ENCODE measurements around the gene TMPRSS11D.

TMPRSS11D gene

DNA sequence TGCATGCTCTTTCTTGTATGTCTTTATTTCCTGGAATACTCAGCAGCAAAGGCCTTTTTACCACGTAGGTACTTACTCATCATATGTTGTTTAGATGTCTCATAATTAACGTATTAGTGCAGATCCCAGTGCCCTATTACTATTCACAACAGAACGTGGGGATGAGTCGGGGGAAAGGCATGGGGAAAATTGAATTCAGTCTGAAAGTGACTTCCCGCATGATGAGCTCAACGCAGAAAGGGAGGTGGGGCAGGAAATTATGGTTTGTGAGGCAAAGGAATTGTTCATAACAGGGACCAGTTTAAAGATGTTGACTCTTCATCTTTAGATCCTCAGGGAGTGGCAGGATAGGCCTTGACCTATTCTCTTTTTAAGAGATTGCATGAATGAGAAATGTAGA is 2.0 kb upstream of the TMPRSS11D start:
- DNase-seq (ENCODE audit: low spot score), result peak; percentile 78

GRCh38 chr4:67884701-67885100 is 899 bp upstream of the TMPRSS11D start:
- DNase-seq (ENCODE audit: low spot score), result no peak

GRCh38 chr4:67883458-67883857 is 344 bp downstream of the TMPRSS11D start:
- no peak for DNase-seq (ENCODE audit: low spot score)

DNA sequence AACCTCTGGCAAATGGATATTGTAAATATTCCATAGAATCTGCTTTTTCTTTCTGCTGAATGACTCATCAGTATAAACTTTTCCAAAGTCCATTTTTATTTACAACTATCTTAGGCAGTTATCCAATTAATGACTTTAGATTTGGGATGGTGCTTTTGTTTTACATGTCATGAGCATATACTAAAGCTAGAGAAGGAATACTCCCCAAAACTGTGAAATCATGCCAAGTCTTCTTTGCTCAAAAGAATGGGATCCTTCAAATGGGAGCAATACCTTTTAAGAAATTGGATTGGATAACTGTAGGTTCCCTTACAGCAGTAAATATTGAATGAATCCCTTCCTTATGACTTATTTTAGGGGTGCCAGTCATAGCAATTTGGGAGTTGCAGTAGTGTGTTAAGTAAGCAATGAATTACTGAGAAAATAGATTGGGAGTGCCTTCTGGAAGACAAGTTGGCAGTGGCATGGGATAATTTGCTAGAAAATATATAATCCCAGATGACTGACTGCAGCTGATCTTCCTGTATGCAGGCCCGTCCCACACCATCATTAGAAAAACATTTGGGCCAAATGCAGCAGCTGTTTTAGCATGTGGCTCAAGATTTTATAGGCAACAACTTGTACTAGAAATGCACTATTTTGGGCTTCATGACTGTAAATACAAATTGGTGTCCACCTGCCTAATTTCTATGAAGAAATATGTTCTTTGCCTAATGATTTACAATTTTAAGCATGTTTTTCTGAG is 2.8 kb downstream of the TMPRSS11D start:
- no peak for DNase-seq (ENCODE audit: low spot score)

- DNase-seq (ENCODE audit: low spot score), result no peak
These were observed 4.3 kb downstream of the TMPRSS11D start for GRCh38 chr4:67879486-67879885.

- no peak for DNase-seq (ENCODE audit: low spot score)
These were observed 6.7 kb downstream of the TMPRSS11D start for GRCh38 chr4:67877086-67877485.

- no peak for DNase-seq (ENCODE audit: low spot score)
These were observed 8.8 kb downstream of the TMPRSS11D start for GRCh38 chr4:67874986-67875385.

GRCh38 chr4:67873116-67873515 is 10.7 kb downstream of the TMPRSS11D start:
- DNase-seq (ENCODE audit: low spot score), result no peak

DNA sequence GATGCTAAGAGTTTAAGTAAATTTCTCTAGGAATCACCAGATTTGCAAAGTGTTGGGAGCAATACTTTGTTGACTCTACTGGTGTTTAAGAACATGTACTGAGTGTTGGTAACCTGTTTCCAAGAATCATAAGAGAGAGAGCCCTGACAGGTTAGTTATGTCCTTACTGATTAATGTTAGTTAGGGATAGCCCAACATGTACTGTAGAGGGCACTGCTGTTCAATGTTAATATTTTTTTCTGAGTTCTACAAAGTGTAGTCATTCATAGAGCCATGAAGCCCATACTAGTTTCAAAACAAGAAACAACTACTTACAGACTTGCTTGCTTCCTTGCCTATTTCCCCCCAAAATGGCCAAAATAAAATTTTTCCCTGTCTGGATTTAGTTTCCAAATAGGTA is 11.9 kb downstream of the TMPRSS11D start:
- DNase-seq (ENCODE audit: low spot score), result peak; percentile 43

- DNase-seq (ENCODE audit: low spot score), result no peak
These were observed 14.1 kb downstream of the TMPRSS11D start for GRCh38 chr4:67869580-67870190.

GRCh38 chr4:67861513-67861912 is 22.3 kb downstream of the TMPRSS11D start:
- DNase-seq (ENCODE audit: low spot score), result no peak

DNA sequence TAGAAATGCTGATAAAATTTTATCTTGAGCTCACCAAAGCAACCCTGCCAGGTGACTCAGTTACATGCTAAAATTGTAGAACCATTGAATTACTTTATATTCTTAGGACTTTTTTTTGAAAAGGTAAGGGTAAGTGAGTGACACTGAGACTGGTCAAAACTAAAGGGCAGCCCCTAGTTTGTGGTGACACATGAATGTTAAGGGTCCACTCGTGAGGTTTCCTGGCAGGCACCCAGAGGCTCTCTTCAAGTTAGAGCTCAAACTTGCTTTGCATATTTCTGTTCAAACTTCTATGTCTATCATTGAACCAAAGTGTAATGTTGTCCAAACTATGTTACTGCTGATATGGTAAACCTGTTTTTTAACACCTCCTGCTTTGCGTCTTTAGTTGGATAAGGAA is 30.5 kb downstream of the TMPRSS11D start:
- no peak for DNase-seq (ENCODE audit: low spot score)

DNA sequence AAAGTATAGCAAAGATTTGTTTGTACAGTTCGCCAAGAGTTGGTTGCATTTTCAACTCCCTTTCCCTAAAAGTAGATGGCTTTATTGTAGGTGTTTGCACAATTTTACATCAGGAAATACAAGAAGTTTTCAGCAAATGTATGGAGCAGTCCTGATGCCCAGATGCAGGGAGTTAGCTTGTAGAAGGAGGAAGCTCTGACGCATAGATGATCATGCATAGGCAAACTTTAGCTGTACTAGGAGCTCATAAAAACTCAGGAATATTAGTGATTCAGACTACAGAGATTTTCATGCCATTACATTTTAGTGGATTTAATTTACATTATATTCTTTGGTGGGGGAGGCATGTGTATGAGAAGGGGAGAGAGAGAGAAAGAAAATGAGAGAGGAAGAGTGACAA is 62.9 kb downstream of the TMPRSS11D start:
- DNase-seq (ENCODE audit: low spot score), result no peak

DNA sequence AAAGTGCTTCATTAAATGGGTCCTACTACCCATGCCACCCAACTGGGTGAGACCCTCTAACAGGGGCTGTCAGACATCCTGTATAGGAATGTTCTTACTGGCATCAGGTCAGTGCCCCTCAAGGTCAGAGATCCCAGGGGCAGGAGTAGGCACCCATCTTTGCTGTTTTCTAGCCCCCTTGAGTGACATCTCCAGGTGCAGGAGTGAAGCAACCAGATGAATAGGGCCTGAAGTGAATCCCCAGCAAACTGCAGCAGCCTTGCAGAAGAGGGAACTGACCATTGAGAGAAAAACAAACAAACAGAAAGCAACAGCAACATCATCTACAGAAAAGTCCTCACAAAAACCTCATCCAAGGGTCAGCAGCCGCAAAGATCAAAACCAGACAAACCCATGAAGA is 73.8 kb downstream of the TMPRSS11D start:
- DNase-seq (ENCODE audit: low spot score), result no peak

DNA sequence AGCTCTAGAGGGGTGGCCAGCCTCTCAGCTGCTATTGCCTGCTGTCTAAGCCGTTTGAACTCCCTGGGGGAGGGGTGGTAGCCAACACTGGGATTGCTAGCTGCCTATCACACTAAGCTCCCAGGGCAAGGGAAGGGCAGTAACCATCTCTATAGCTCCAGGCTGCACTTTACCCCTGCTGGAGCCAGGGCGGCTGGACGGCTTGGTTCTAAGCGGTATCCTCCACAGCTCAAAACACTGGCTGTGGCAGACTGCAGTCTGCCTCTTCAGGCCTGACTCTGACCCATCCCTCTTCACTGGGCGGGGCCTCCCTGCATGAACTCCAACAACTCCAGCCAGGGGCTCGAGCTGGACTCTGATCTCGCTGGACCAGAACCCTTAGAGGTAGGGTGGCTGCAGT is 74.3 kb downstream of the TMPRSS11D start:
- no peak for DNase-seq (ENCODE audit: low spot score)

- no peak for DNase-seq (ENCODE audit: low spot score)
These were observed 87.0 kb downstream of the TMPRSS11D start for GRCh38 chr4:67796810-67797209.

GRCh38 chr4:67790721-67791120 is 93.1 kb downstream of the TMPRSS11D start:
- DNase-seq (ENCODE audit: low spot score), result no peak

DNA sequence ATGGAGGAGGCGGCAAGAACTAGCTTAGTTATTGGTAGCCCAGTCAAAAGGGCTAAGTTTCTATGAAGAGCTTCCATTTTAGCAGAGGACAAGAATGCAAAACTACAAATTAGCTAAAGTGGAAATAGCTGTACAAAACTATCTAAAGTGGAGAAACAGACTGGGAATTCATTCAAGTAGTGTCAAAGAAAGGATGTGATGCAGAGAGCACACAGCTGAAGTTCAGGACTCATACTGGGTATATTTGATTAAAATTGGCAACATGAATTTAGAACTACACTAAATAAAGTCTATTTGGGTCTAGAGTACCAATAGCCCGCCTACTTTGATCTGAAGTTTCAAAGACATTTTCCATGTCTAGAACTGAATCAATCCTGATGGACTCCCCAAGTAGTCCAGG is 96.5 kb downstream of the TMPRSS11D start:
- DNase-seq (ENCODE audit: low spot score), result no peak

DNA sequence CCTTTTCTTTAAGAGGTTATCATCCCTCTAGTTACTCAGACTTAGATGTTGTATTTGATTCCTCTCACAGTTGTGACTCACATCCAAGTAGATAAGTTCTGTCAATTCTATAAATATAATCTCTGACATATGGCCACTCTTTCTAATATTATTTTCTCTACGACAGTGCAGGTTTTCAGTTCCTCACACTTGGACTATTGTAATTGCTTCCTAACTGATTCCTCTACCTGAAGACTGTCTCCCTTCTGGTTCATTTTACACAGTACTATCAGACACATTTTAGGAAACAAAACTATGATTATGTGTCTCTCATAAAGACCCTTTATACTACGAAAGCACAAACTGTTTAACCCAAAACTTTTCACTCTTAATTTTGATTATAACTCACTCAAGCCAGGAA is 98.3 kb downstream of the TMPRSS11D start:
- no peak for DNase-seq (ENCODE audit: low spot score)

- no peak for DNase-seq (ENCODE audit: low spot score)
These were observed 104.2 kb downstream of the TMPRSS11D start for GRCh38 chr4:67779631-67780030.

DNA sequence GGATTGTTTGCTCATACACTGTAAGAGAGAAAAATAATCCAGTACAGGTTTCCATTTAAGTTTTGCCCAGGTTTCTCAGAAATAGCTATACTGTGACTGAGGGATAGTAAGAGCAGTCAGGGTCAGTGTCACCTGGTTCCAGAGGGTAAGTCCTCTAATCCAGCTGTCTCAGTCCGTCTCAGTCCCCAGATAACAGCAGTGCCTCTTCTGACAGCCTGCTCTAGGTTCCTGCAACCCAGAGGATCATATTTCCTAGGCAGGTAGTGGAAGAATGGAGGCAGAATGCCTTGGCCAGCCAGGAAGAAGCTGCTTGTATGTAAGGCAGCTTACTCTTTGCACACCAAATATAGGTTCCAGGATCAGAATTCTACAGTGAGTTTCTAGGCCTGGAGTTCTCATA is 107.1 kb downstream of the TMPRSS11D start:
- no peak for DNase-seq (ENCODE audit: low spot score)
